Measurements from ENCODE around the gene KCNIP4.

- TF ChIP-seq POLR2A (IDR thresholded peaks at IDR 0.05) (no peak), CTCF (IDR thresholded peaks at IDR 0.05) (no peak)
Observed at GRCh38 chr4:21522296-21522695, 426.3 kb downstream of the KCNIP4 start.
